Aorta (tissue), 5 donors: ENCODE data around the gene CCT6B. TPM values are rescaled to one million over a fixed set of nuclear protein-coding genes. Genes with fewer than 3 reads are reported as not detected.

Experiments
- ATAC-seq: fragments of 200-7000 bp; cut with Tn5 transposase; one replicate; pipeline ENCODE4 v1.9.1; 2022; ENCODE audit warnings: moderate library complexity; ENCODE audit not compliant: low FRiP score
- DNase-seq, 2 donors: peaks; one replicate each; pipeline ENCODE4 v3.0.0-alpha.2; 2020
- H3K27ac ChIP-seq, 2 donors: one replicate each; pipeline ENCODE4 v1.5.1; 2013; ENCODE audit warnings: low read length in 2 of 2, mild to moderate bottlenecking in 2 of 2, moderate library complexity in 2 of 2, control low read depth in 1 of 2, inconsistent platforms in 1 of 2, low read depth in 1 of 2
- H3K27me3 ChIP-seq, 2 donors: one replicate each; pipeline ENCODE4 v1.6.1; 2013; ENCODE audit warnings: control low read depth in 1 of 2, low read length in 1 of 2, mild to moderate bottlenecking in 1 of 2, moderate library complexity in 1 of 2; ENCODE audit not compliant: insufficient read depth in 2 of 2, control insufficient read depth in 1 of 2
- H3K36me3 ChIP-seq, 2 donors: one replicate each; pipeline ENCODE4 v1.6.1; 2013; ENCODE audit warnings: control low read depth in 1 of 2, low read length in 1 of 2, mild to moderate bottlenecking in 1 of 2; ENCODE audit not compliant: insufficient read depth in 2 of 2, control insufficient read depth in 1 of 2
- H3K4me1 ChIP-seq, 2 donors: one replicate each; pipeline ENCODE4 v1.6.1; 2013; ENCODE audit warnings: low read length in 2 of 2, control low read depth in 1 of 2, mild to moderate bottlenecking in 1 of 2, moderate library complexity in 1 of 2; ENCODE audit not compliant: insufficient read depth in 2 of 2, control insufficient read depth in 1 of 2
- H3K4me3 ChIP-seq, 2 donors: one replicate each; pipeline ENCODE4 v1.5.1; 2013; ENCODE audit warnings: low read length in 2 of 2, control low read depth in 1 of 2, mild to moderate bottlenecking in 1 of 2
- H3K9me3 ChIP-seq: one replicate; pipeline ENCODE4 v1.6.1; 2013; ENCODE audit warnings: mild to moderate bottlenecking, low read length; ENCODE audit not compliant: control insufficient read depth
- WGBS, 2 donors: extraction: QIAGEN DNeasy Blood & Tissue Kit; methylation state at CpG; one replicate each; pipeline ENCODE4 v1.1.7; 2013; 5-methylcytosine and 5-hydroxymethylcytosine counted together
- intact Hi-C, 2 donors: fragments of 100-400 bp; cut with DNase I; formaldehyde crosslinking; loops; one replicate each; pipeline versions ENCODE4 v1.14.2 to v1.15.0; 2022
- polyA plus RNA-seq, 2 donors: library from polyadenylated mRNA; stranded (reverse); fragments of 200-250 nt; gene quantifications; one replicate each; pipeline ENCODE4 v1.2.3, GENCODE V29; 2013
- total RNA-seq, 2 donors: library from RNA; stranded (reverse); fragmentation: NEBNext Ultra II Directional; extraction: Animal tissue kit (Norgen Biotek cat#: 25700); gene quantifications; one replicate each; pipeline ENCODE4 v1.2.1, GENCODE V29; 2021
- donor health status: healthy with polysubstance abuse.
- donor health status: Bipolar disorder and iron deficiency.
- donor health status: DM: no; HTN: no; CAD: no.
- donor health status: DM: no; HTN: no; CAD: no.
- donor health status: DM: yes; HTN: yes; CAD: no.

CCT6B gene
- total and polyA plus RNA-seq, 4 donors: 0.63 to 2.6 (median 2.2) TPM

- no peaks in the 10 kb centered on the region for H3K27me3 ChIP-seq
- intact Hi-C loops: no loop called here
- ATAC-seq (no peak), DNase-seq (no peak)
- H3K4me1 ChIP-seq: no peaks in the 10 kb centered on the region
- no peak overlapping the region for H3K4me3 ChIP-seq
- no peak overlapping the region for H3K27ac ChIP-seq
- H3K9me3 ChIP-seq: no peaks in the 10 kb centered on the region
- no peaks in the 10 kb centered on the region for H3K36me3 ChIP-seq
- 56 to 67% methylated on average over 1 of the region's 1 CpG for WGBS, 2 donors
Measured at GRCh38 chr17:34913001-34913400, 48.3 kb downstream of the CCT6B start.

DNA sequence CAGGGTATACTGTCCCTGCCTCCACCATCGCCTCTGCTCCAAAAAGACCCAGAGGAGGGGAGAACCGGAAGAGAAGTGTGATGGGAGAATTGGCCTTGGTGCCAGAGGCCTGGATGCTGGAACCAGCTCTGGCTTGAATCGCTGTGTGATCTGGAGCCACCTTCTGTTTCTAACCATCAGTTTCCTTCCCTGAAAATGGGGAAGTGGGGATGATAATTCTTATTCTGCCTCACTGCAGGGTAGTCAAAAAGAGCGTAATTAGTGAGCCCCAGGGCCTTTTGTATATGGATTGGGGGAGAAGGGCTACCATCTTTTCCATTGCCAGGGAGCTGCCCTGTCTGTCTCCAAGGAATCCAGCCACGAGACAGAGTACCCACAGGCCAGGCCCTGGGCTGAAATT is 52.2 kb downstream of the CCT6B start:
- Histone ChIP-seq H3K9me3 (no peaks in the 10 kb centered on the region), H3K36me3 (no peaks in the 10 kb centered on the region), H3K4me1 (no peaks in the 10 kb centered on the region), H3K27me3 (no peaks in the 10 kb centered on the region), H3K4me3 (no peak overlapping the region), H3K27ac (no peak overlapping the region)
- ATAC-seq (no peak), DNase-seq (no peak)
- 84% methylated on average over 5 of the region's 5 CpGs for WGBS, 2 donors
- intact Hi-C loops: no loop called here

DNA sequence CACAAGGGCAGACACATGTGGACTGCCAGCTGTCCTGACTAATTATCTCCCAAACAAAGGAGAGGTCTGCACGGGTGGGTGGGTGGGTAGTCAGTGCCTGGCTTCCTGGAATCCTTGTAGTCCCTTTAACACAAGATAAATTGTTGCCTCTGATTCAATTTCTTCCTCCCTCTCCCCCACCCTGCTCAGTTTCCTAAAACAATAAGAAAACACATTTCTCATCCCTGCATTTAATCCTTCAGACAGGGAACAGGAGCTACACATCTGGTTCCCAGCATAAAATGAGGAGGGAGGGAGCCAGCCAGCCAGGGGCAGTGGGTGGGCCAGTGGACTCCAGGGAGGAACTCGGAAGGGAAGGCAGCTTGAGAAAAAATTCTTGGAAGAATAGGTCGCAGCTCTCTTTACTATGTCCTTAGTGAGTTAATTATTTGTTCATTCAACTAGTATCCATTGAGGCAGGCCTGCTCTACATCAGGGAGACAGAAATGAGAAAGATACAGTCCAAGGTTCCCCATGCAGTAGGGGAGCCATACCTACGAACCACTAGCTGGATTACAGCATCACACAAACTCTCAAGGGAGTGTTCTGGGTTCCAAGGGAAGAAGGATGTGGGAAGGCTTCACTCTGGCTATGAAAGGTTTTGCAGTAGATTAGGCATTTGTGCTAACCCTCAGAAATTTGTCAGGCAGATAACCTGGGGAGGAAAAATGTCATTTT is 58.3 kb downstream of the CCT6B start:
- no peak for ATAC-seq
- no peaks in the 10 kb centered on the region for H3K36me3 ChIP-seq
- DNase-seq: no peak
- no peaks in the 10 kb centered on the region for H3K4me1 ChIP-seq
- WGBS, 2 donors: 3 to 4% methylated on average over 4 of the region's 4 CpGs
- peaks cover 0 to 1% of the 10 kb centered on the region in 2 donors for H3K27me3 ChIP-seq
- no peak overlapping the region for H3K27ac ChIP-seq
- intact Hi-C loops: no loop called here
- H3K4me3 ChIP-seq: no peak overlapping the region
- no peaks in the 10 kb centered on the region for H3K9me3 ChIP-seq

- intact Hi-C loops: no loop called here
- WGBS, 2 donors: 71% methylated on average over 6 of the region's 6 CpGs
Measured at GRCh38 chr17:34899643-34900291, 61.5 kb downstream of the CCT6B start.

DNA sequence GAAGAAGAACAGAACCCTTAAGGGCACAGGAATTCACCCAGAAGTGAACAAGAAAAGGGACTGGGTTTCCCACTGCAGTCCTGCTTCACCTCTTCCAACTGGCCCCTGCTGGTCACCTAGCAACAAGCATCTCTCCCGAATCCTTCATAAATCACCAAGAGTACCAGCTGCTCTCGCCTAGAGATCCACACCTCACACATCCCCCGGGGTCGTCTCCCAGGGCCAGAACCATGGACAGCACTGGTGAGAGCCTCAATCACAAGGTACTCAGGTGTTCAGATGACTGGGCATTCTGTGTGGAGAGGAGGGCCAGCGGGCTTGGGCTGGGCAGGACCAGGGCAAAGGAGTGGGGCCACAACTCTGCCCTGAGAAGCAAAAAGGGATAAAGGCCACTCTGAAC is 65.9 kb downstream of the CCT6B start:
- no peak for ATAC-seq
- no peaks in the 10 kb centered on the region for H3K27me3 ChIP-seq
- no peak for DNase-seq
- H3K36me3 ChIP-seq: no peaks in the 10 kb centered on the region
- no peaks in the 10 kb centered on the region for H3K4me1 ChIP-seq
- H3K27ac ChIP-seq: no peak overlapping the region
- H3K9me3 ChIP-seq: no peaks in the 10 kb centered on the region
- intact Hi-C loops: no loop called here
- 11 to 26% methylated on average over 5 of the region's 5 CpGs for WGBS, 2 donors
- no peak overlapping the region for H3K4me3 ChIP-seq

More at GRCh38 chr17:34899643-34900291, 61.5 kb downstream of the CCT6B start:
- DNase-seq (no peak), ATAC-seq (no peak)
- Histone ChIP-seq H3K4me1 (no peaks in the 10 kb centered on the region), H3K27me3 (peaks cover 0 to 1% of the 10 kb centered on the region in 2 donors), H3K4me3 (no peak overlapping the region), H3K9me3 (no peaks in the 10 kb centered on the region), H3K36me3 (no peaks in the 10 kb centered on the region), H3K27ac (no peak overlapping the region)

DNA sequence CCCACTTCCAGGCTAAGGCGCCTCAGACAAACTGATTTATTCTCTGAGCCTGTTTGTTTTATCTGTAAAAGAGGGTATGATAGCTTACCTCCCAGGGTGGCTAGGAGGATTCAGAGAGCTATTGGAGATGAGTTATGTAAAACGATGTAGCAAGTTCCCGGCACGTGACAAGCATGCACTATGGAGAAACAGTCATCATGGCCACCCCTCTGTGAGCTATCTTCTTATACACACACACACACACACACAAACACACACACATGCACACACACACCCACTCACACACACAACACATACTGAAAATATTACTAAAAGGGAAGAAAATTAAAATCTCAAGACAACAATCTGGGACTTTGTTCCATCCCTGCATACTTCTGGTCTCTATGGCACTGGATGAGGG is 66.3 kb downstream of the CCT6B start:
- H3K36me3 ChIP-seq: no peaks in the 10 kb centered on the region
- 81 to 87% methylated on average over 4 of the region's 4 CpGs for WGBS, 2 donors
- H3K27me3 ChIP-seq: no peaks in the 10 kb centered on the region
- no peaks in the 10 kb centered on the region for H3K9me3 ChIP-seq
- no peak overlapping the region for H3K27ac ChIP-seq
- H3K4me3 ChIP-seq: no peak overlapping the region
- DNase-seq (no peak), ATAC-seq (no peak)
- H3K4me1 ChIP-seq: no peaks in the 10 kb centered on the region
- intact Hi-C loops: no loop called here

GRCh38 chr17:34892461-34893249 is 68.6 kb downstream of the CCT6B start:
- H3K9me3 ChIP-seq: no peaks in the 10 kb centered on the region
- ATAC-seq (no peak), DNase-seq (no peak)
- intact Hi-C loops: no loop called here
- no peak overlapping the region for H3K27ac ChIP-seq
- no peaks in the 10 kb centered on the region for H3K36me3 ChIP-seq
- H3K4me1 ChIP-seq: no peaks in the 10 kb centered on the region
- no peak overlapping the region for H3K4me3 ChIP-seq
- WGBS, 2 donors: 21 to 31% methylated on average over 9 of the region's 9 CpGs
- no peaks in the 10 kb centered on the region for H3K27me3 ChIP-seq

GRCh38 chr17:34886831-34887230 is 74.4 kb downstream of the CCT6B start:
- H3K27me3 ChIP-seq: no peaks in the 10 kb centered on the region
- no peak overlapping the region for H3K4me3 ChIP-seq
- H3K9me3 ChIP-seq: peaks cover 4% of the 10 kb centered on the region
- 5 to 17% methylated on average over 7 of the region's 7 CpGs for WGBS, 2 donors
- no peak for DNase-seq
- H3K36me3 ChIP-seq: no peaks in the 10 kb centered on the region
- H3K27ac ChIP-seq: no peak overlapping the region
- H3K4me1 ChIP-seq: no peaks in the 10 kb centered on the region
- intact Hi-C loops: no loop called here
- no peak for ATAC-seq
